Omental fat pad (tissue), 4 donors: ENCODE measurements around the gene TNS1. TPM values are rescaled to one million over a fixed set of nuclear protein-coding genes. Genes with fewer than 3 reads are reported as not detected.

Experiments used
- ATAC-seq: fragments of 150-250 bp; one replicate; pipeline ENCODE4 v1.9.1; 2016; ENCODE audit warnings: mild to moderate bottlenecking, moderate library complexity; ENCODE audit not compliant: low FRiP score
- DNase-seq: peaks from one replicate; pipeline ENCODE4 v3.0.0-alpha.2; 2019; ENCODE audit warnings: low spot score
- CTCF ChIP-seq, 3 donors: fragments of 450-650 bp; IDR thresholded peaks; one replicate each; pipeline ENCODE4 v1.5.1; 2016 to 2017; ENCODE audit warnings: antibody characterized with exemption in 3 of 3, mild to moderate bottlenecking in 3 of 3, moderate library complexity in 2 of 3
- total RNA-seq, 4 donors: library from RNA; depleted of rRNA; stranded (reverse); fragments of >200 nt; gene quantifications; one replicate each; pipeline ENCODE4 v1.1.0, GENCODE V29; 2016

Gene TNS1
- total RNA-seq, 4 donors from 2014 or later = 135 to 453 (median 361) TPM

- ATAC-seq = no peak
- TF ChIP-seq CTCF (IDR thresholded peaks at IDR 0.05) = no peak
- DNase-seq = no peak
Observed at GRCh38 chr2:217953011-217953481, 49.7 kb downstream of the TNS1 start.

- DNase-seq (no peak), ATAC-seq (no peak)
- TF ChIP-seq CTCF (IDR thresholded peaks at IDR 0.05) = no peak
Observed at GRCh38 chr2:217952409-217952808, 50.4 kb downstream of the TNS1 start.

- no peak for TF ChIP-seq CTCF (IDR thresholded peaks at IDR 0.05)
- no peak for ATAC-seq
- no peak for DNase-seq
Observed at GRCh38 chr2:217951521-217952247, 51.1 kb downstream of the TNS1 start.

- TF ChIP-seq CTCF (IDR thresholded peaks at IDR 0.05) = no peak
- no peak for DNase-seq
Observed at GRCh38 chr2:217951091-217951490, 51.7 kb downstream of the TNS1 start.

GRCh38 chr2:217950401-217950871 is 52.4 kb downstream of the TNS1 start:
- DNase-seq = no peak

More at GRCh38 chr2:217951091-217951490, 51.7 kb downstream of the TNS1 start:
- ATAC-seq = no peak

GRCh38 chr2:217949447-217949846 is 53.3 kb downstream of the TNS1 start:
- TF ChIP-seq CTCF (IDR thresholded peaks at IDR 0.05) = no peak
- no peak for DNase-seq
- ATAC-seq = no peak

More at GRCh38 chr2:217950401-217950871, 52.4 kb downstream of the TNS1 start:
- ATAC-seq = no peak
- no peak for TF ChIP-seq CTCF (IDR thresholded peaks at IDR 0.05)

- DNase-seq (no peak), ATAC-seq (no peak)
- TF ChIP-seq CTCF (IDR thresholded peaks at IDR 0.05) = no peak
Observed at GRCh38 chr2:217948897-217949296, 53.9 kb downstream of the TNS1 start.
